H1 (cell line): ENCODE measurements around the gene FKBP1B. TPM values are rescaled to one million over a fixed set of nuclear protein-coding genes. Genes with fewer than 3 reads are reported as not detected.

ENCODE experiments used
- CTCF ChIA-PET: fragments of 300-600 bp; sonication (Branson Sonifier 250); formaldehyde crosslinking; loops from one replicate; lab custom pipeline; 2021; ENCODE audit not compliant: partially characterized antibody; lab: Charles Lee
- POLR2A ChIA-PET: fragments of 300-600 bp; sonication (Branson Sonifier 250); formaldehyde crosslinking; loops from one replicate; lab custom pipeline; 2021; ENCODE audit warnings: inconsistent platforms; ENCODE audit not compliant: partially characterized antibody; lab: Charles Lee
- DNase-seq, 2 experiments: peaks; one replicate each; pipeline versions ENCODE4 v3.0.0 to v3.0.0-alpha.2; 2010 to 2022; ENCODE audit warnings: low spot score in 2 of 2, low read depth in 1 of 2, mixed read lengths in 1 of 2
- FAIRE-seq: peaks from 2 replicates; lab custom pipeline; 2011; peaks lifted over from hg19 to GRCh38; lab: Jason Lieb, UNC
- H2AFZ ChIP-seq: 2 replicates; pipeline ENCODE4 v1.8.1; 2012; ENCODE audit warnings: low read length, inconsistent platforms
- H2AK5ac ChIP-seq: 2 replicates; pipeline ENCODE4 v1.6.1; 2013; ENCODE audit warnings: low read depth, low read length
- H2BK120ac ChIP-seq: replicated peaks from 2 replicates; pipeline ENCODE3; 2013; ENCODE audit warnings: low read depth, low read length, inconsistent platforms
- H2BK12ac ChIP-seq: 2 replicates; pipeline ENCODE4 v1.6.1; 2013; ENCODE audit warnings: low read depth, low read length
- H2BK15ac ChIP-seq: 2 replicates; pipeline ENCODE4 v1.6.1; 2013; ENCODE audit warnings: low read length
- H2BK20ac ChIP-seq: 2 replicates; pipeline ENCODE4 v1.6.1; 2013; ENCODE audit warnings: low read length
- H2BK5ac ChIP-seq: 2 replicates; pipeline ENCODE4 v1.6.1; 2013; ENCODE audit warnings: low read depth, low read length
- H3K14ac ChIP-seq: 2 replicates; pipeline ENCODE4 v1.6.1; 2013; ENCODE audit warnings: inconsistent platforms; ENCODE audit not compliant: insufficient read length
- H3K18ac ChIP-seq: 2 replicates; pipeline ENCODE4 v1.6.1; 2013; ENCODE audit warnings: low read length; ENCODE audit errors: extremely low read depth
- H3K23ac ChIP-seq: 2 replicates; pipeline ENCODE4 v1.6.1; 2013; ENCODE audit warnings: inconsistent platforms; ENCODE audit not compliant: insufficient read length
- H3K23me2 ChIP-seq: 2 replicates; pipeline ENCODE4 v1.6.1; 2013; ENCODE audit warnings: low read depth, low read length
- H3K27ac ChIP-seq: 2 replicates; pipeline ENCODE4 v1.6.1; 2011; ENCODE audit warnings: low read depth, low read length, inconsistent platforms
- H3K27me3 ChIP-seq, 4 experiments: replicated peaks in 1 of 4; 1 replicate in 1 of 4; 2 replicates in 3 of 4; pipeline versions ENCODE4 v1.6.1 to v1.8.1; 2011 to 2013; ENCODE audit warnings: low read length in 3 of 4, mild to moderate bottlenecking in 3 of 4, inconsistent platforms in 2 of 4, mixed read lengths in 2 of 4, moderate library complexity in 1 of 4; ENCODE audit not compliant: control insufficient read depth in 3 of 4, insufficient read depth in 3 of 4; ENCODE audit errors: extremely low read depth in 1 of 4
- H3K36me3 ChIP-seq, 4 experiments: 2 replicates each; pipeline versions ENCODE4 v1.6.1 to v1.8.1; 2011 to 2013; ENCODE audit warnings: mild to moderate bottlenecking in 4 of 4, low read length in 3 of 4, moderate library complexity in 2 of 4, control low read depth in 1 of 4, inconsistent platforms in 1 of 4; ENCODE audit not compliant: insufficient read depth in 4 of 4, control insufficient read depth in 2 of 4
- H3K4ac ChIP-seq: replicated peaks from 2 replicates; pipeline ENCODE3; 2013; ENCODE audit warnings: low read length, low read depth, mixed read lengths, inconsistent platforms; ENCODE audit not compliant: insufficient read length
- H3K4me1 ChIP-seq, 4 experiments: replicated peaks in 1 of 4; 1 replicate in 1 of 4; 2 replicates in 3 of 4; pipeline versions ENCODE4 v1.6.1 to v1.8.1; 2011 to 2013; ENCODE audit warnings: low read length in 3 of 4, inconsistent platforms in 2 of 4, mixed read lengths in 1 of 4; ENCODE audit not compliant: insufficient read depth in 4 of 4, control insufficient read depth in 3 of 4
- H3K4me2 ChIP-seq, 2 experiments: 2 replicates each; pipeline versions ENCODE4 v1.6.1 to v1.8.1; 2011 to 2013; ENCODE audit warnings: low read depth in 2 of 2, low read length in 2 of 2, control low read depth in 1 of 2, inconsistent platforms in 1 of 2, mild to moderate bottlenecking in 1 of 2; ENCODE audit not compliant: insufficient read depth in 1 of 2
- H3K4me3 ChIP-seq, 4 experiments: fragments of 200-600, 300-600 bp in 1 of 4; sonication (generic), shearing (Covaris generic), sonication (Bioruptor Twin) in 1 of 4; 2 replicates each; pipeline versions ENCODE4 v1.5.1 to v1.8.1; 2011 to 2016; ENCODE audit warnings: low read length in 4 of 4, low read depth in 3 of 4, control low read depth in 2 of 4, inconsistent platforms in 2 of 4, mild to moderate bottlenecking in 2 of 4, mixed read lengths in 1 of 4, moderate library complexity in 1 of 4; ENCODE audit not compliant: insufficient read depth in 2 of 4; ENCODE audit errors: extremely low read depth in 1 of 4
- H3K56ac ChIP-seq: replicated peaks from 2 replicates; pipeline ENCODE3; 2013; ENCODE audit warnings: low read depth, mild to moderate bottlenecking, mixed read lengths, low read length, inconsistent platforms; ENCODE audit not compliant: insufficient read length
- H3K79me1 ChIP-seq: 2 replicates; pipeline ENCODE4 v1.6.1; 2013; ENCODE audit warnings: low read depth, low read length, control low read depth
- H3K79me2 ChIP-seq, 2 experiments: 2 replicates each; pipeline versions ENCODE4 v1.6.1 to v1.8.1; 2012 to 2013; ENCODE audit warnings: low read length in 2 of 2, mild to moderate bottlenecking in 2 of 2, inconsistent platforms in 1 of 2; ENCODE audit not compliant: insufficient read depth in 2 of 2, control insufficient read depth in 1 of 2
- H3K9ac ChIP-seq, 4 experiments: replicated peaks in 1 of 4; 1 replicate in 1 of 4; 2 replicates in 3 of 4; pipeline versions ENCODE4 v1.6.1 to v1.8.1; 2011 to 2013; ENCODE audit warnings: low read depth in 3 of 4, low read length in 3 of 4, control low read depth in 2 of 4, mild to moderate bottlenecking in 2 of 4, moderate library complexity in 2 of 4, inconsistent platforms in 1 of 4; ENCODE audit errors: extremely low read depth in 1 of 4
- H3K9me3 ChIP-seq, 2 experiments: 2 replicates each; pipeline versions ENCODE4 v1.6.1 to v1.8.1; 2012 to 2013; ENCODE audit warnings: mild to moderate bottlenecking in 2 of 2, moderate library complexity in 2 of 2, control low read depth in 1 of 2, inconsistent platforms in 1 of 2, low read depth in 1 of 2, low read length in 1 of 2, mixed read lengths in 1 of 2; ENCODE audit not compliant: insufficient read depth in 2 of 2
- H4K20me1 ChIP-seq, 2 experiments: replicated peaks in 1 of 2; 2 replicates each; pipeline versions ENCODE3 to v1.8.1; 2011 to 2013; ENCODE audit warnings: inconsistent platforms in 2 of 2, low read length in 2 of 2, mild to moderate bottlenecking in 1 of 2; ENCODE audit not compliant: insufficient read depth in 2 of 2, control insufficient read depth in 1 of 2
- H4K5ac ChIP-seq: 2 replicates; pipeline ENCODE4 v1.6.1; 2013; ENCODE audit warnings: low read length, low read depth, mixed read lengths, inconsistent platforms; ENCODE audit not compliant: insufficient read length
- H4K8ac ChIP-seq: 2 replicates; pipeline ENCODE4 v1.8.0; 2013; ENCODE audit warnings: mild to moderate bottlenecking, moderate library complexity, low read length, inconsistent platforms; ENCODE audit not compliant: insufficient read depth; ENCODE audit errors: extremely low read depth
- H4K91ac ChIP-seq: replicated peaks from 2 replicates; pipeline ENCODE3; 2013; ENCODE audit warnings: low read length, mixed read lengths, inconsistent platforms; ENCODE audit not compliant: insufficient read length
- GABPA ChIP-seq: IDR thresholded peaks from 2 replicates; pipeline ENCODE4 v1.6.1; 2011; ENCODE audit warnings: mild to moderate bottlenecking, low read length, moderate library complexity, borderline replicate concordance; ENCODE audit not compliant: insufficient read depth
- SIN3A ChIP-seq, 2 experiments: IDR thresholded peaks in 1 of 2; conservative IDR thresholded peaks in 1 of 2; 2 replicates each; pipeline ENCODE4 v1.6.1; 2011 to 2012; ENCODE audit warnings: low read length in 2 of 2, improper control_type of control experiment in 1 of 2, low read depth in 1 of 2, mild to moderate bottlenecking in 1 of 2
- SIRT6 ChIP-seq: IDR thresholded peaks from one replicate; pipeline ENCODE4 v1.7.1; 2012; ENCODE audit warnings: low read length, inconsistent platforms
- WGBS, 2 experiments: shearing (Covaris generic) in 1 of 2; methylation state at CpG; one replicate each; pipeline versions ENCODE4 v1.1.6 to v1.1.7; 2013 to 2015; ENCODE audit warnings: low lambda C conversion rate in 2 of 2, mixed read lengths in 2 of 2, inconsistent platforms in 1 of 2, low coverage in 1 of 2, missing lambda C conversion rate in 1 of 2; ENCODE audit not compliant: insufficient replicate concordance in 2 of 2, insufficient coverage in 1 of 2, insufficient read length in 1 of 2; ENCODE audit errors: extremely low coverage in 1 of 2, missing lambda C conversion rate in 1 of 2; 5-methylcytosine and 5-hydroxymethylcytosine counted together
- polyA plus RNA-seq, 7 experiments: library from polyadenylated mRNA; depleted of rRNA in 3 of 7; stranded (reverse) in 5 of 7; unstranded in 2 of 7; fragments of >200 nt in 5 of 7; fragments of 200-250 nt in 2 of 7; gene quantifications; 1 replicate in 5 of 7; 2 replicates in 1 of 7; 4 replicates in 1 of 7; pipeline versions ENCODE4 v1.2.1 to v1.2.3, GENCODE V29; 2011 to 2013; ENCODE audit warnings: missing spikeins in 2 of 7, mixed read lengths in 2 of 7
- total RNA-seq: library from RNA; stranded (reverse); fragmentation: NEBNext Ultra II Directional; extraction: Animal tissue kit (Norgen Biotek cat#: 25700); gene quantifications from 2 replicates; pipeline ENCODE4 v1.2.1, GENCODE V29; 2021
- TF ChIP-seq, protein P1 (sequence below): IDR thresholded peaks from 2 replicates; pipeline ENCODE4 v1.6.1; 2011; ENCODE audit warnings: low read length, improper control_type of control experiment

The FKBP1B gene
- total and polyA plus RNA-seq, 2 of the 8 experiments (the other 6 are each of a cell fraction or from before 2014, with no cell fraction given), result 50.8 to 151 TPM

DNA sequence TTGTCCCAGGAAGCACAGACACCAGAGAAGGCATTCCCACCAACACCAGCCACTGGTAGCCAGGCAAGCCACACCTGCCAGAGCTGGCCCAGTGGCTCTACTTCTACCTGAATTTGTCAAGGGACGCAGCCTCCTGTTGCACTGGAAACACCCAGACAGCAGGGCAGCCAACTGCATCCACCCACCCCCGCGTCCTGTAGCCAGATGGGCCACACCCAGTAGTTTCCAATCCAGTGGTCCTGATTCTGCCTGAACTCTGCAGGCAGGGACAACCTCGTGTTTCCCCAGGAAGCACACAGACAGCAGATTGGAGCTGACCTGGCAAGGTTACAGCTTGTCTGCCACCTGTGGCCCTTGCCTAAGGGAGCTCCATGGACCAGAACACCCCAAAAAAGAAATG lies 55.4 kb downstream of the FKBP1B start:
- no peak overlapping the region for H2AFZ ChIP-seq
- no peak overlapping the region for H4K8ac ChIP-seq
- no peaks in the 10 kb centered on the region for H3K27me3 ChIP-seq
- no peak overlapping the region for H3K4me2 ChIP-seq
- no peak overlapping the region for H3K4me3 ChIP-seq
- no peak overlapping the region for H3K14ac ChIP-seq
- TF ChIP-seq, protein P1, sequence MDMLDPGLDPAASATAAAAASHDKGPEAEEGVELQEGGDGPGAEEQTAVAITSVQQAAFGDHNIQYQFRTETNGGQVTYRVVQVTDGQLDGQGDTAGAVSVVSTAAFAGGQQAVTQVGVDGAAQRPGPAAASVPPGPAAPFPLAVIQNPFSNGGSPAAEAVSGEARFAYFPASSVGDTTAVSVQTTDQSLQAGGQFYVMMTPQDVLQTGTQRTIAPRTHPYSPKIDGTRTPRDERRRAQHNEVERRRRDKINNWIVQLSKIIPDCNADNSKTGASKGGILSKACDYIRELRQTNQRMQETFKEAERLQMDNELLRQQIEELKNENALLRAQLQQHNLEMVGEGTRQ, result no peak
- TF ChIP-seq SIRT6 (no peak), SIN3A (conservative IDR thresholded peaks at IDR 0.05 in 1 of 2, IDR thresholded peaks at IDR 0.05 in 1 of 2; ENCODE audit: low read depth in 1 of 2, low read length in 2 of 2) (no peak), GABPA (no peak)
- CTCF ChIA-PET, result no interaction called here
- WGBS, 2 experiments, result 73% methylated on average over 4 of the region's 4 CpGs; no CpG with 5 or more reads in 1 of the 2 experiments
- H3K9ac ChIP-seq, result no peak overlapping the region
- no peak overlapping the region for H4K5ac ChIP-seq
- no peak overlapping the region for H2BK120ac ChIP-seq
- no peaks in the 10 kb centered on the region for H3K79me2 ChIP-seq
- no peaks in the 10 kb centered on the region for H3K4me1 ChIP-seq
- no peak overlapping the region for H3K27ac ChIP-seq
- H3K9me3 ChIP-seq, result no peaks in the 10 kb centered on the region; a peak in 1 of 4 replicates
- FAIRE-seq (no peak), DNase-seq (no peak)
- no peaks in the 10 kb centered on the region for H3K36me3 ChIP-seq
- no peak overlapping the region for H3K23ac ChIP-seq
- H4K91ac ChIP-seq, result no peak overlapping the region
- 0 out of 2 replicates have a peak overlapping the region, but pooled peaks have one; percentile 61 for H2BK15ac ChIP-seq
- no peaks in the 10 kb centered on the region for H3K23me2 ChIP-seq
- H2BK20ac ChIP-seq, result no peak overlapping the region
- no peak overlapping the region for H2BK5ac ChIP-seq
- no peak overlapping the region for H3K4ac ChIP-seq
- no peak overlapping the region for H3K18ac ChIP-seq
- POLR2A ChIA-PET, result interaction anchor here (1.4 to 1.7 kb wide), 2 partner anchors 18 to 21 kb away, joined by 3 to 8 read pairs; partner anchors contain the start of gene TP53I3
- no peak overlapping the region for H2AK5ac ChIP-seq
- H4K20me1 ChIP-seq, result no peaks in the 10 kb centered on the region
- H2BK12ac ChIP-seq, result no peak overlapping the region
- H3K56ac ChIP-seq, result no peak overlapping the region
- H3K79me1 ChIP-seq, result no peaks in the 10 kb centered on the region
